Measurements from ENCODE around the gene KCNMA1. TPM values are rescaled to one million over a fixed set of nuclear protein-coding genes. Genes with fewer than 3 reads are reported as not detected.

Gene KCNMA1
- total RNA-seq, 1 donor from 2014 or later: 2.0 TPM

- intact Hi-C loops (cut with DNase I): no loop called here
- ATAC-seq (ENCODE audit: poor library complexity) (peak; percentile 78), DNase-seq (no peak)
Observed at GRCh38 chr10:77111611-77112550, 525.7 kb downstream of the KCNMA1 start.

GRCh38 chr10:77110757-77111156, 526.9 kb downstream of the KCNMA1 start:
- DNase-seq (no peak), ATAC-seq (ENCODE audit: poor library complexity) (no peak)
- intact Hi-C loops (cut with DNase I): no loop called here

GRCh38 chr10:77109351-77109994, 528.1 kb downstream of the KCNMA1 start:
- ATAC-seq (ENCODE audit: poor library complexity) (no peak), DNase-seq (no peak)
- intact Hi-C loops (cut with DNase I): no loop called here

- intact Hi-C loops (cut with DNase I): no loop called here
Observed at GRCh38 chr10:77106676-77107075, 530.9 kb downstream of the KCNMA1 start.

GRCh38 chr10:77105761-77106221, 531.8 kb downstream of the KCNMA1 start:
- intact Hi-C loops (cut with DNase I): no loop called here
- ATAC-seq (ENCODE audit: poor library complexity) (peak; percentile 78), DNase-seq (no peak)

More at GRCh38 chr10:77106676-77107075, 530.9 kb downstream of the KCNMA1 start:
- DNase-seq: no peak
- ATAC-seq (ENCODE audit: poor library complexity): no peak

- ATAC-seq (ENCODE audit: poor library complexity): peak; percentile 74
- peak; percentile 72 for DNase-seq
- intact Hi-C loops (cut with DNase I): no loop called here
Observed at GRCh38 chr10:77104459-77104980, 533.1 kb downstream of the KCNMA1 start.

GRCh38 chr10:77103213-77103612, 534.4 kb downstream of the KCNMA1 start:
- ATAC-seq (ENCODE audit: poor library complexity): no peak

GRCh38 chr10:77101341-77101740, 536.3 kb downstream of the KCNMA1 start:
- ATAC-seq (ENCODE audit: poor library complexity) (no peak), DNase-seq (no peak)
- intact Hi-C loops (cut with DNase I): no loop called here

More at GRCh38 chr10:77103213-77103612, 534.4 kb downstream of the KCNMA1 start:
- DNase-seq: no peak
- intact Hi-C loops (cut with DNase I): no loop called here

- intact Hi-C loops (cut with DNase I): no loop called here
- DNase-seq (no peak), ATAC-seq (ENCODE audit: poor library complexity) (no peak)
Observed at GRCh38 chr10:77099136-77099535, 538.5 kb downstream of the KCNMA1 start.

GRCh38 chr10:77097625-77098024, 540.0 kb downstream of the KCNMA1 start:
- DNase-seq (no peak), ATAC-seq (ENCODE audit: poor library complexity) (no peak)
- intact Hi-C loops (cut with DNase I): no loop called here

- intact Hi-C loops (cut with DNase I): no loop called here
- ATAC-seq (ENCODE audit: poor library complexity) (no peak), DNase-seq (no peak)
Observed at GRCh38 chr10:77093126-77093525, 544.5 kb downstream of the KCNMA1 start.

GRCh38 chr10:77091597-77092165, 545.9 kb downstream of the KCNMA1 start:
- no peak for DNase-seq
- ATAC-seq (ENCODE audit: poor library complexity): no peak
- intact Hi-C loops (cut with DNase I): no loop called here

- ATAC-seq (ENCODE audit: poor library complexity): no peak
- no peak for DNase-seq
- intact Hi-C loops (cut with DNase I): no loop called here
Observed at GRCh38 chr10:77090381-77091356, 546.9 kb downstream of the KCNMA1 start.

- ATAC-seq (ENCODE audit: poor library complexity): no peak
- intact Hi-C loops (cut with DNase I): no loop called here
- no peak for DNase-seq
Observed at GRCh38 chr10:77087366-77087765, 550.2 kb downstream of the KCNMA1 start.

GRCh38 chr10:77086081-77086480, 551.5 kb downstream of the KCNMA1 start:
- no peak for DNase-seq
- intact Hi-C loops (cut with DNase I): no loop called here
- ATAC-seq (ENCODE audit: poor library complexity): no peak

- no peak for ATAC-seq (ENCODE audit: poor library complexity)
- intact Hi-C loops (cut with DNase I): no loop called here
- no peak for DNase-seq
Observed at GRCh38 chr10:77085344-77085743, 552.3 kb downstream of the KCNMA1 start.

GRCh38 chr10:77084431-77085144, 553.0 kb downstream of the KCNMA1 start:
- DNase-seq: peak; percentile 53
- ATAC-seq (ENCODE audit: poor library complexity): peak; percentile 70
- intact Hi-C loops (cut with DNase I): no loop called here
